Measurements from ENCODE around the gene MAST4.

DNA sequence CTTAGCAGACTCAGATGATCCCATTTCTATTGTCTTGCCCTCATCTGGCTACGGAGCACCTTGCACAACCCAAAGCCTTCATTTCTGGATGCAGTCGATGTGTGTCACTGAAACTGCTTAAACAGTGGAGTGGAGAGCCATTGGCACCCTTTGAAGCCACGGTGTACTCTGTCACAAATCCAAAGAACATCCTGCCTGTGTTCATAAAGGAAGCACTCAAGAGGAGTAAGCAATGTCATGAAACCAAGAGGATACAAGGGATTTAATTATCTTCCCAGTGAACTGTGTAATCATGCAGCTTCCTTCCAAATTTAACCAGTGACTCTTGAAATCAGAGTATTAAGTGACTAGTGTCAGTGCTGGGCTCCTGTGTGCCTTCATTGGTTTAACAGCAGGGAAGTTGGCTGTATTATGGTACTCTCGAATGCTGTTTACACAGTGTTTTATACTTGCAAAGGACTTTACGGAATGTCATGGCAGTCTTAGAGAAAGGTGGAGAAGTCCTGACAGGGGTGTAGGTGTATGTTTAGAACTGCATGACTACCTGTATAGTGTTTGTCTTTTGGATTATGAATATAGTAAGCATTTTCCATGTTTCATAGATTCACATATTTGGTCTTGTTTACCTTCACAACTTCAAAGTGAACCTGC, 558.5 kb downstream of the MAST4 start:
- TF ChIP-seq POLR2AphosphoS5 (IDR thresholded peaks at IDR 0.05; ENCODE audit: low read depth) = no peak
- no peak for TF ChIP-seq GABPA (IDR thresholded peaks at IDR 0.05; ENCODE audit: low read depth)
